BJ (cell line): ENCODE data around the gene SELENBP1. TPM values are rescaled to one million over a fixed set of nuclear protein-coding genes. Genes with fewer than 3 reads are reported as not detected.

Source experiments
- CTCF ChIA-PET: fragments of 350-600 bp; formaldehyde crosslinking; extraction: SDS; loops from one replicate; lab custom pipeline; 2021; ENCODE audit warnings: antibody characterized with exemption, inconsistent platforms; lab: Yijun Ruan, JAX
- POLR2A ChIA-PET: fragments of 300-600 bp; sonication (Branson Sonifier 250); formaldehyde crosslinking; extraction: SDS; loops from one replicate; lab custom pipeline; 2021; ENCODE audit warnings: antibody characterized with exemption; lab: Charles Lee
- DNase-seq: peaks from one replicate; pipeline ENCODE4 v3.0.0-alpha.2; 2011; ENCODE audit warnings: low read depth
- H3K27me3 ChIP-seq: 2 replicates; pipeline ENCODE4 v1.6.0; 2011; ENCODE audit warnings: low read length; ENCODE audit not compliant: control insufficient read depth, insufficient read depth
- H3K36me3 ChIP-seq: 2 replicates; pipeline ENCODE4 v1.5.1; 2011; ENCODE audit warnings: low read length; ENCODE audit not compliant: control insufficient read depth, insufficient read depth
- H3K4me3 ChIP-seq: 2 replicates; pipeline ENCODE4 v1.5.1; 2011; ENCODE audit warnings: low read depth, mild to moderate bottlenecking, control low read depth, low read length
- CTCF ChIP-seq: IDR thresholded peaks from 2 replicates; pipeline ENCODE4 v1.5.1; 2011; ENCODE audit warnings: low read depth, mild to moderate bottlenecking, control low read depth, inconsistent platforms, low read length, moderate library complexity; ENCODE audit not compliant: insufficient read depth
- polyA plus RNA-seq: library from polyadenylated mRNA; depleted of rRNA; stranded (reverse); fragments of >200 nt; gene quantifications from 2 replicates; pipeline ENCODE4 v1.2.3, GENCODE V29; 2011

The SELENBP1 gene
- polyA plus RNA-seq, 1 experiment: 47.9 TPM

- no peak for TF ChIP-seq CTCF
- CTCF ChIA-PET: interaction anchor here (0.9 kb wide), 1 partner anchor 8 kb away, joined by 3 read pairs; no protein-coding TSS in a partner anchor
Measured at GRCh38 chr1:151369302-151369610, 3.2 kb downstream of the SELENBP1 start.

GRCh38 chr1:151368393-151369301 lies 3.9 kb downstream of the SELENBP1 start:
- ChIA-PET CTCF (interaction anchor here (0.8 to 0.9 kb wide), 2 partner anchors 8 to 28 kb away, joined by 3 read pairs; no protein-coding TSS in a partner anchor), POLR2A (no interaction called here)
- no peak for DNase-seq
- no peak for TF ChIP-seq CTCF
- Histone ChIP-seq H3K4me3 (no peak overlapping the region), H3K36me3 (peaks cover 7% of the 10 kb centered on the region; the same call in 1 of the 2 replicates), H3K27me3 (no peaks in the 10 kb centered on the region)

More at GRCh38 chr1:151369302-151369610, 3.2 kb downstream of the SELENBP1 start:
- Histone ChIP-seq H3K4me3 (no peak overlapping the region), H3K36me3 (peaks cover 7% of the 10 kb centered on the region; the same call in 1 of the 2 replicates), H3K27me3 (no peaks in the 10 kb centered on the region)
- POLR2A ChIA-PET: no interaction called here
- DNase-seq: no peak

- CTCF ChIA-PET: interaction anchor here (0.8 kb wide), 1 partner anchor 27 kb away, joined by 3 read pairs; no protein-coding TSS in a partner anchor
- Histone ChIP-seq H3K36me3 (peaks cover 7% of the 10 kb centered on the region; the same call in 1 of the 2 replicates), H3K27me3 (no peaks in the 10 kb centered on the region), H3K4me3 (no peak overlapping the region)
- no peak for DNase-seq
- no peak for TF ChIP-seq CTCF
- POLR2A ChIA-PET: no interaction called here
Measured at GRCh38 chr1:151367658-151368392, 4.7 kb downstream of the SELENBP1 start.

- peaks cover 7% of the 10 kb centered on the region; the same call in 1 of the 2 replicates for H3K36me3 ChIP-seq
- no peak for DNase-seq
- ChIA-PET POLR2A (no interaction called here), CTCF (interaction anchor here (1.2 to 1.9 kb wide), 2 partner anchors 10 to 64 kb away, joined by 4 to 7 read pairs; no protein-coding TSS in a partner anchor)
- no peak for TF ChIP-seq CTCF
- no peak overlapping the region for H3K4me3 ChIP-seq
- no peaks in the 10 kb centered on the region for H3K27me3 ChIP-seq
Measured at GRCh38 chr1:151364996-151365395, 7.5 kb downstream of the SELENBP1 start.
